HCT116 (cell line): Measurements from ENCODE around the gene DCDC2C.

Source experiments
- ATF3 ChIP-seq: IDR thresholded peaks from 2 replicates; pipeline ENCODE4 v1.6.1; 2012
- CEBPB ChIP-seq: IDR thresholded peaks from 2 replicates; pipeline ENCODE4 v1.6.1; 2012; ENCODE audit warnings: low read depth
- CTCF ChIP-seq, 3 experiments: fragments of 200-600 bp in 1 of 3; sonication (generic) in 1 of 3; IDR thresholded peaks in 2 of 3; conservative IDR thresholded peaks in 1 of 3; 2 replicates each; pipeline ENCODE4 v1.5.1; 2012 to 2017; ENCODE audit warnings: low read depth in 2 of 3, low read length in 2 of 3, antibody characterized with exemption in 1 of 3, borderline replicate concordance in 1 of 3, control low read depth in 1 of 3, mild to moderate bottlenecking in 1 of 3, mixed read lengths in 1 of 3, mixed run types in 1 of 3, moderate library complexity in 1 of 3; ENCODE audit not compliant: insufficient read depth in 1 of 3
- EZH2 ChIP-seq: fragments of 200-600 bp; sonication (generic); IDR thresholded peaks from 2 replicates; pipeline ENCODE4 v1.6.1; 2017; ENCODE audit warnings: antibody characterized with exemption, mixed run types
- EZH2phosphoT487 ChIP-seq: fragments of 200-600 bp; IDR thresholded peaks from 2 replicates; pipeline ENCODE4 v1.6.1; 2018; ENCODE audit warnings: antibody characterized with exemption, borderline replicate concordance
- JUND ChIP-seq: IDR thresholded peaks from 2 replicates; pipeline ENCODE4 v1.6.1; 2012
- POLR2A ChIP-seq: IDR thresholded peaks from 2 replicates; pipeline ENCODE4 v1.7.0; 2011; ENCODE audit warnings: borderline replicate concordance; ENCODE audit not compliant: insufficient read depth, insufficient read length; ENCODE audit errors: extremely low read depth
- POLR2AphosphoS5 ChIP-seq: IDR thresholded peaks from 2 replicates; pipeline ENCODE4 v1.6.1; 2011; ENCODE audit warnings: mild to moderate bottlenecking, low read depth, low read length, moderate library complexity
- RAD21 ChIP-seq: IDR thresholded peaks from 2 replicates; pipeline ENCODE4 v1.6.1; 2012; ENCODE audit warnings: low read depth, mild to moderate bottlenecking
- SIN3A ChIP-seq: IDR thresholded peaks from 2 replicates; pipeline ENCODE4 v1.6.1; 2012; ENCODE audit warnings: low read depth
- SP1 ChIP-seq: IDR thresholded peaks from 2 replicates; pipeline ENCODE4 v1.6.1; 2012; ENCODE audit warnings: low read depth
- YY1 ChIP-seq: IDR thresholded peaks from 2 replicates; pipeline ENCODE4 v1.6.1; 2011; ENCODE audit warnings: low read length, low read depth, moderate library complexity, mild to moderate bottlenecking; ENCODE audit not compliant: insufficient replicate concordance; ENCODE audit errors: extremely low read depth

DNA sequence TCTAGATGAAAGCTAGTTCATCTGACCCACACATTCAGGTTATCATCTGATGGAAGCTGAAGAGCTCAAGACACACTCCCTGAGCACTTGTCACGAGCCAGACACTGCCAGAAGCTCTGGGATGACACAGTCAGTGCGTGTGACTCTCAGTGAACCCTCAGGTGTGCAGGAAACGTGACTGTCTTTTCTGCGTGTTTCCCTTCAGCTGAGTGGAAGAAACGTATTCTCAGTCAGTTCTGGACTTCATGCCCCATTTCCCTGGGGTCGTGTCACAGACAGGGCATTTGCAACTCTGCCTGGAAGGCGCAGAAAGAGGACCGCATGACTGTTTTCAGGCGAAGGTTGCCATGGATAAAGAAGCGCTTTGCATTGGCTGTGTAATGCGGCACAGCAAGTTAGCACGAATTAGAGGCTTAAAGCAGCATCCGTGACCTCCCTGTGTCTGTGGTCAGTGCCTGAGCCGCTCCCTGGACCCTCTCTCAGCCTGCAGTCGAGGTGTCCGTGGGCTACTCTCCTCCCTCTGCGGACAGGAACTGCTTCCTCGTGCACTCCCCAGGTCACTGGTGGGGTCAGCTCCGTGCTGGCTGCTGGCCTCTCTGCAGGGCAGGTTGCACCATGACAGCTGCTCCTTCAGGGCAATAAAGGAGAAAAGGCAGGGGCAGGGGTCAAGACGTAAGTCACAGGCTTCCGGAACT lies 48.7 kb upstream of the DCDC2C start:
- TF ChIP-seq CEBPB (no peak), EZH2 (no peak), YY1 (no peak), JUND (no peak), POLR2A (no peak), CTCF (IDR thresholded peaks at IDR 0.05 in 2 of 3, conservative IDR thresholded peaks at IDR 0.05 in 1 of 3; ENCODE audit: borderline replicate concordance in 1 of 3, insufficient read depth in 1 of 3, low read depth in 2 of 3, low read length in 2 of 3) (no peak), SIN3A (no peak), SP1 (no peak), EZH2phosphoT487 (no peak), POLR2AphosphoS5 (no peak), RAD21 (no peak), ATF3 (no peak)
